Activated naive CD4-positive, alpha-beta T cell treated with anti-CD3 and anti-CD28 coated beads, Interleukin-2, amount 50 U/mL, for 72 hours (primary cell): Measurements from ENCODE around the gene GUCY1A1. TPM values are rescaled to one million over a fixed set of nuclear protein-coding genes. Genes with fewer than 3 reads are reported as not detected.

Source experiments
- ATAC-seq, 2 donors: fragments of 150-1000 bp; cut with Tn5 transposase; 2 replicates each; pipeline ENCODE4 v1.10.0; 2021; ENCODE audit warnings: mild to moderate bottlenecking in 2 of 2, moderate library complexity in 2 of 2
- DNase-seq, 2 donors: peaks; one replicate each; pipeline ENCODE4 v3.0.0; 2021 to 2022; ENCODE audit warnings: low spot score in 2 of 2
- H3K27ac Mint-ChIP-seq, 2 donors: one replicate each; pipeline ENCODE4 v1.8.0; 2022; ENCODE audit warnings: mild to moderate bottlenecking in 2 of 2, mixed read lengths in 2 of 2
- H3K36me3 Mint-ChIP-seq, 2 donors: one replicate each; pipeline ENCODE4 v1.8.0; 2022; ENCODE audit warnings: mixed read lengths in 2 of 2
- H3K9me3 Mint-ChIP-seq, 2 donors: one replicate each; pipeline ENCODE4 v1.8.0; 2022; ENCODE audit warnings: mixed read lengths in 2 of 2
- total RNA-seq, 2 donors: library from RNA; stranded (reverse); gene quantifications; one replicate each; pipeline ENCODE4 v1.2.3, GENCODE V29; 2022

GUCY1A1 gene
- total RNA-seq, 2 donors from 2014 or later: not detected

DNA sequence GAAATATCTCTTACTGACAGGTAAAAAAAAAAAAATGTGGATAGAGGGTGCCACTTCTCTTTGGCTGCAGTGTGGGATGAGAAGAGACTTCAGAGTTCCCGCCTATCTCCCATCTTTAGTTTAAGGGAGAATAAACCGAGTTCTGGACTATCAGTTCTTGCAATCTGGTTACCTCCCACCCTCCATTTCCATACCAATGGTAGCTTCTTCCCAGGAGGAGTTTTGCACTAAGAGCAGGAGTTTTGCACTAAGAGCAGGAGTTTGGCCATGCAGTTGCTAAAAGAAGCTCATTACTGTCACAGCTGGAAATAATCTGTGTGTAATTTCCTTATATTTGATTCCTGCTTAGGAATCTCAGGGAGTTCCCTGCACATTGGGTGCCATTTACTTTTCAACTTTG, 81.4 kb downstream of the GUCY1A1 start:
- Mint-ChIP-seq H3K9me3 (no peaks in the 10 kb centered on the region), H3K36me3 (no peaks in the 10 kb centered on the region), H3K27ac (no peak overlapping the region)
- ATAC-seq: no peak
- no peak for DNase-seq

DNA sequence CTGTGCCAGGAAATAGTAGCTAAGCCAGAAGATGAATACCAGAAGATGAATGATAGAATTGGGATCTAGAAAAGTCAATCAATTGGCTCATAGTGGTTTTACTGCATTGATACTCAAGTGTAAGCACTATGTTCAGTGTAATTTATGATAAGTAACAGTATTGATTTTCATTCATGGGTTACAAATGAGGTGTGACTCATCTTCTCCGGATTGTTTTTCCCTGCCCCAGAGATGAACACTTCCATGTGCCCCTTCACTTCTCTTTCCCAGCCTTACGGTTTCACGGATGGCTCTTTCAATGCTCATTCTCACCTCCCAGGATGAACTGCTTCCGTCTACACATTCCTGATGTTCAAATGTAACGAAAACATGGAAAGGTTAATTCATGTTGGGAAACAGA, 82.4 kb downstream of the GUCY1A1 start:
- no peak for DNase-seq
- no peak for ATAC-seq
- H3K9me3 Mint-ChIP-seq: no peaks in the 10 kb centered on the region
- H3K36me3 Mint-ChIP-seq: no peaks in the 10 kb centered on the region
- H3K27ac Mint-ChIP-seq: no peak overlapping the region

DNA sequence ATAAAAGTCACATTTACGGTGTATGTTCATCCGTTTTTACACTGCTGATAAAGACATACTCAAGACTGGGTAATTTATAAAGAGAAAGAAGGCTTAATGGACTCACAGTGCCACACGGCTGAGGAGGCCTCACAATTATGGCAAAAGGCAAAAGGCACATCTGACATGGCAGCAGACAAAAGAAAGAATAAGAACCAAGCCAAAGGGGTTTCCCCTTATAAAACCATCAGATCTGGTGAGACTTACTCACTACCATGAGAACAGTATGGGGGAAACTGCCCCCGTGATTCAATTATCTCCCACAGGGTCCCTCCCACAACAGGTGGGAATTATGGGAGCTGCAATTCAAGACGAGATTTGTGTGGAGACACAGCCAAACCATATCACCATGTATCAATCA, 84.9 kb downstream of the GUCY1A1 start:
- H3K36me3 Mint-ChIP-seq: no peaks in the 10 kb centered on the region
- no peaks in the 10 kb centered on the region for H3K9me3 Mint-ChIP-seq
- ATAC-seq (no peak), DNase-seq (no peak)
- no peak overlapping the region for H3K27ac Mint-ChIP-seq

DNA sequence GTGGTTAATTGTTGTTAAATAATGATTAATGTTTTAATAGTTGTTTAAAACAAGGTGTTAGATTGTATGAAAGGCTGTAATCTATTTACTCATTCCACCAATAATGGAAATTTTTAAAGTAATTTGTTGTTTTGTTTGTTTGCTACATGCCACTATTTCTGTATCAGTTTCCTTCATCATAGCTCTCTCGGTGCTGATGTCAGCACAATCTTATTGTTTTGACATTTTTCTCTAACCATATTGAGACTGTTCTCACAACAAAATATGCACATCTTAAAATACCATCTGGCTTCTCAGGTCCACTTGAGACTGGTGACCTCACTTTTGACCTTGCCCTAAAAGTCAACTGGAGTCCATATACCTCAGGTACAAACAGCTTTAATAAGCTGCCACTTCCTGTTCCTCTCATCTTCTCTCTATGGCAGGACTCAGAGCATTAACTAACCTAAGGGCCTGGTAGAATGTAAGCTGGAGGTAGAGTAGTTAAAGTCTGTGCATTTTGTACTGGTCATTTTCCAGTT, 91.2 kb downstream of the GUCY1A1 start:
- H3K27ac Mint-ChIP-seq: no peak overlapping the region
- peaks cover 9 to 14% of the 10 kb centered on the region in 2 donors for H3K36me3 Mint-ChIP-seq
- peaks cover 4 to 5% of the 10 kb centered on the region in 2 donors for H3K9me3 Mint-ChIP-seq
- no peak for DNase-seq
- no peak for ATAC-seq

DNA sequence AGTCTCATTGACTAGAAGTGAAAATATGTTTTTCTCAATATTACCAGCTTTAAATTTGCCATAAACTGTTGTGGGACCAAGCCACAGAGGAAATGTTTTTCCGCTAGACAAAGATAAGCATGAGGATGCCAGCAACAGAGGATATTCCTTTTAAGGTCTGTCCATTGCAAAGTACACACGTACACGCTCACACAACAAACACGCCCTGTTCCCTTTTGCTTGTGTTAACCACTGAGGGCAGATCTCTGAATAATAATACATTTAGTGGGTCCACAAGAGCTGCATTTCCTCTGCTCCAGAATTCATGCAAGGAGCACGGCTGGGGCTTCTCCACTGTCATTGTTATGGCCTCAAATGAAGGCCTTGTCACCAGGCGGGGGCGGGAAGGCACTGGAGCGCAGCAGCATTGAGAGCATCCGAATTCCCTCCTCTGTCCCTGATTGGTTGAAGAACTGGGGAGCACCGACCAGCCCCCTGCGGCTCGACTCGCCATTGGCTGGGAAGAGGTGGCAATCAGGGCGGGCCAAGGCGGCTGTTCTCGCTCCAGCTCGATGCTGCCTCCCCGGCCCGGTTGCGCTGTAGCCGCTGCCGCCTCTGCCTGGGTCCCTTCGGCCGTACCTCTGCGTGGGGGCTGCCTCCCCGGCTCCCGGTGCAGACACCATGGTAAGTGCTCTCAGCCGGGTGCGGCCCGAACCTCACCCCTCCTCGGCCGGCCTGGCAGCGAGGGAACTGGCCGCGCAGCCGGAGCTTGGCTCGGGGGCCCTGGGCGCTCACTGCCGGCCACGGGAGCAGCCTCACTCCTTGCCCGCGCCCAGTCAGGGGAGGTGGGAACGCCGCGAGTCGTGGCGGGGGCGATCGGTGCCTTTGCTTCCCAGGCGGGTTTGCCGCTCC, 92.1 kb downstream of the GUCY1A1 start, which contains the start of gene GUCY1B1:
GUCY1B1 (plus strand) TSS at position 541 of the 891 bp plus-strand sequence; CDS start at position 661, 120 bp downstream.
- peak; percentile 59 for DNase-seq
- H3K27ac Mint-ChIP-seq: no peak within 1 kb of the TSS

DNA sequence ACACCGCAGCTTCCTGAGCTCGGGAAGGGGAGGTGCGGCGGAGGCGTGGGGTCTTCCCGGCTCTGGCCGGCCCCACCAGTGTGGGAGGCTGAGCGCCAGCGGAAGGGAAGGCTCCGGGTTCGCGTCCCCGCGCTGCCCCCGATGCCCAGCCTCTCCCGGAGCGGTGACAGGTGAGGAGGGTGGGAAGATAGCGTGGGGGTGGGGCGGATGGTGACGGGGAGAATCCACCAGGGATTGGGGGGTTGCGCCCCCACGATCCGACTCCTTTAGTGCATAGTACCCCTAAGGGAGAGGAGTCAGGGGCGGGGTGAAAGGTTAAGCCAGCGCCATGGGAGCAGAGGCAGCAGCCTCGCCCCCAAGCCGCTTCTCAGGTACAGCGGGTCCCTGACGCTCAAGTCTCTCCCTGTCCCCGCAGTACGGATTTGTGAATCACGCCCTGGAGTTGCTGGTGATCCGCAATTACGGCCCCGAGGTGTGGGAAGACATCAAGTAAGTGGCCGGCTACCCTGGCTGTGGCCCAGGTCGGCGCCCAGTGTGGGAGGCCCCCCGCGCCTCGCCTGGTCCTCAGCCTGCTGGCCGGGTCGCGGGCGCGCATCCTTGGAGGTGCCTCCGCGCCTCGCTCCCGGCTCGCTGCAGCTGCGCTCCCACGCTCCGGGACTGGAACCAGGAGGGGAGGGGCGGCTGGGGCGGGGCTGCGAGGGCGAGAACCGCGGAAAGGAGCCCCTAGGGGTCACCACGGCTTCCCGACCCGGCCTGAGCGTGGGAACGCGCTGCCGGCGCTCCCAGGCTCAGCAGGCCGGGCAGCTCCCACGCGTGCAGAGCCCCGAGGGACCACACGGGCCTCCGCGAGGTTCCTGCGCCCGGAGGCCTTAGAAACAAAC, 93.0 kb downstream of the GUCY1A1 start:
- DNase-seq: peak in 1 of 2 donors; percentile 3
- ATAC-seq: peak; percentile 19 to 29
- no peak overlapping the region for H3K27ac Mint-ChIP-seq

More for the DNA sequence above, 92.1 kb downstream of the GUCY1A1 start, which contains the start of gene GUCY1B1:
- ATAC-seq: peak; percentile 95 to 97
- H3K9me3 Mint-ChIP-seq: peaks cover 4 to 5% of the 10 kb centered on the region in 2 donors
- peaks cover 9 to 14% of the 10 kb centered on the region in 2 donors for H3K36me3 Mint-ChIP-seq

DNA sequence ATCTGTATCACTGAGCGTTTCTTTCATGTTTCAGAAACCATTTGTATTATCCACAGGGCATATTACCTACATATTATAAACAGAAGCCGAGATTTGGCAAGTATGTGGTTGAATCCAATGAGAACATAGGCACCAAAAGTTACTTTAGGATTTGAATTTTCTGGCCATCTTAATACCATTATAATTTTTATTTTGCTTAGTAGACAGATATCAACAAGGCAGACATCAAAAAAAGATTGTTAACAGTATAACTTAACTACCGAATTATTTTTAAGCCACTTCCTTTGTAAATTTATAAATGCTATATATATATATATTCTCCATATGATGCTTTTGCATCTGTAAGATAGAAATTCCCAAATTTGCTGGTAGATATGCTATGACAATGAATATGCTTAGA, 94.4 kb downstream of the GUCY1A1 start:
- DNase-seq (no peak), ATAC-seq (no peak)
- Mint-ChIP-seq H3K36me3 (peaks cover 9 to 14% of the 10 kb centered on the region in 2 donors), H3K9me3 (peaks cover 4 to 5% of the 10 kb centered on the region in 2 donors), H3K27ac (no peak overlapping the region)

More for the DNA sequence above, 93.0 kb downstream of the GUCY1A1 start:
- peaks cover 9 to 14% of the 10 kb centered on the region in 2 donors for H3K36me3 Mint-ChIP-seq
- H3K9me3 Mint-ChIP-seq: peaks cover 4 to 5% of the 10 kb centered on the region in 2 donors

DNA sequence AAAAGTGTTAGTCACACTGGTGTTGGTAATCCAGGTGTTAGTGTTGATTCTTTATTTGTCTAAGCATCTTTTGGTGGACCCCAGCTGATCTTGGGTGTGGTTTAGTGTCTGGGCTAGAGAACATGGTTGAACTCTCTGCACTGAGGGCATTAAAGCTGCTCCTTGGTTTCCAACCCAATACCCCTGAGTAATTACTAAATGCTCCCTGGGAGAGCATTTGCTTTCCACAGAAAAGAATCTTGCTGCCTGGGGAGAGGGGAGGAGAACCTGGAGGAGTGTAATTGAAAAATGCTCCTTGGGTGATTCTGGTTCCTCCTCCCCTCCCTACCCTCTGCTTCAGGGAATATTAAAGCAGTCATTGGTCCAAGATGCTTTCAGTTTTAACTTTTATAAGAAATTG, 95.3 kb downstream of the GUCY1A1 start:
- DNase-seq: no peak
- Mint-ChIP-seq H3K36me3 (peaks cover 9 to 14% of the 10 kb centered on the region in 2 donors), H3K9me3 (peaks cover 4 to 5% of the 10 kb centered on the region in 2 donors), H3K27ac (no peak overlapping the region)
- no peak for ATAC-seq

DNA sequence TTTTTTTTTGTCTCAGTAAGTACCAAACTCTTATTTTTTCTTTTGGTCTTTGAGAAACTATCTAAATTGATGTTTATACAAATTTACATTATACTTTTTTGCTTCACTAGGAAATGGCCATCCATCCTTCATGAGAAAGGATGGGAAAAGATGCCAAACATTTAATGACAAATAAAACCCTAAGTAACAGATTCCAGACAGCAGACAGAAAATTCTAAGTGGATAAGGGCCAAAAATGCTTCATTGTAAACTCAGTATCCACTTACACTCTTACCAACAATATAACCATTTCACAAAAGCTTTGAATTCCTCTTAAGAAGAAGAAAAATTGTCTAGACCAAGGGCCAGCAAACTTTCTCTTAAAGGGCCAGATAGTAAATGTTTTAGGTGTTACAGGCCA, 95.7 kb downstream of the GUCY1A1 start:
- DNase-seq: no peak
- Mint-ChIP-seq H3K27ac (no peak overlapping the region), H3K9me3 (peaks cover 4 to 5% of the 10 kb centered on the region in 2 donors), H3K36me3 (peaks cover 9 to 14% of the 10 kb centered on the region in 2 donors)
- no peak for ATAC-seq

DNA sequence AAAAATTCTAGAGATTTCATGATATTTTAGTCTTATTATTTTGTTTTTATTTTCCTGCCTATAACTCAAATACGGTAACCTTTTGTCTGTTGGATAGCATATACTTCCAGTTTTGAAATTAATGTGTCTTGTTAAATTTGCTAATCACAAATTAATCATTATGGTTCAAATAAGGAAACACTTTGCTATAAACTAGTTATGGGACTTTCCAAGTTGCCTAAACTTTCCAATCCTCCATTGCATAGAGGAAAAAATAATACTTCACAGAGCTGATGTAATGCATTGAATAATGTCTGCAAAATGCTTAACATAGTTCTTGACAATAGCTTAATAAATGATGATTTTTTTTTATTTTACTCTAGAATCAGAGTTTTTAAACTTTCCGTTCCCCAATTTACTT, 96.9 kb downstream of the GUCY1A1 start:
- H3K27ac Mint-ChIP-seq: no peak overlapping the region
- ATAC-seq (no peak), DNase-seq (no peak)
- H3K36me3 Mint-ChIP-seq: peaks cover 3 to 8% of the 10 kb centered on the region in 2 donors
- peaks cover 0 to 2% of the 10 kb centered on the region in 2 donors for H3K9me3 Mint-ChIP-seq

DNA sequence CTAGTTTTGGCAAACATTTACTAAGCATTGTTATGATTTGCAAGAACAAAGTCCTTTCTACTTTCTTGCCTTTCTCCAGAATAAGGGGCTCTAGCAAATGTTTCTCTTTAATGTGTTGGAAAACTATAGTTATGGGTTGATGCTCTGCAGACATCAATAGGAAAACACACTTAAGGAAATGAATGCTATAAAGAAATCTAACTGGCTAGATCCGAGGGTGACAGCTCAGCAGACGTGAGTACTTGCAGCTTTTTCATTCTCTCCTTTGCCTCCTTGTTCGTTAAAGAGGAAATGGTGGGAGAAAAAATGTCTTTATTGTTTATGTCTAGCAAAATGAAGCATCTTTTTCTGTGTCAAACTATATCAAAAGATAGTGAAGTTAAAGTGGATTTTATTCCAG, 98.5 kb downstream of the GUCY1A1 start:
- Mint-ChIP-seq H3K27ac (no peak overlapping the region), H3K36me3 (peaks cover 0 to 5% of the 10 kb centered on the region in 2 donors)
- no peak for ATAC-seq

DNA sequence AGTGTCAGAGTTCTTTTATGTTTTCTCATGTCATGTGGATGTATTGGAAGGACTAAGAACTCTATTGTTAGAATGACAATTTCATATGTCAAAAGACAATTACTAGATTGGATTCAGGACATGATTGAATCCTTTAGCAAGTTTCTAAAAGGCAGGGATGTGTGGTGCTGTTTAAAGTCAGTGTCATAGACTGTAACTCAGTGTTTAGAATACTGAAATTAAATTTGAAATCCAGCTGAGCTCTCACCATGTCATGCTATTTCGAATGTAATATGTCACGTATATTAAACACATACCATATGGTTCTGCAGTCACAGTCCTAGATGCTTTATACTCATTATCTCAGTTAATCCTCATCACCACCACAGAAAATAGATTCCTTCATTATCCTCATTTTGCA, 100.0 kb downstream of the GUCY1A1 start:
- Mint-ChIP-seq H3K27ac (no peak overlapping the region), H3K36me3 (no peaks in the 10 kb centered on the region), H3K9me3 (no peaks in the 10 kb centered on the region)
- DNase-seq (no peak), ATAC-seq (no peak)

More for the DNA sequence above, 98.5 kb downstream of the GUCY1A1 start:
- no peaks in the 10 kb centered on the region for H3K9me3 Mint-ChIP-seq
- DNase-seq: no peak

DNA sequence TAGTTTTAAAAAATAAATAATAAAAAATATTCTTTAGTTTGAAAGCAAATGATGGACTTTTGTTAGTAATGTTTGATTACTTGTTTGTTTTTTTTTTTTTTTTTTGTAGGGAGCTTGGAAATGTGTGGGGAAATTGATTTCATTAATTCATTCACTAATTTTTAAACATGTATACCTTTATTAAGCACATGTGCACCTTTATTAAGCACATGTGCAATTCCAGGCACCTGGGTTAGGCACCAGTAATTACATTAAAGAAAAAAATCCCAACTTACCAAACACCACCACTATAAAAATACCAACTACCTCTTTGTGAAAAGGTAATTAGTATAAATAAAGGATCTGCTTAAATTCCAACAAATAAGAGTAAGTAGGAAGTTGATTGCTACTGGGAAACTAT, 101.7 kb downstream of the GUCY1A1 start:
- no peak overlapping the region for H3K27ac Mint-ChIP-seq
- no peaks in the 10 kb centered on the region for H3K9me3 Mint-ChIP-seq
- no peaks in the 10 kb centered on the region for H3K36me3 Mint-ChIP-seq
- DNase-seq (no peak), ATAC-seq (no peak)

DNA sequence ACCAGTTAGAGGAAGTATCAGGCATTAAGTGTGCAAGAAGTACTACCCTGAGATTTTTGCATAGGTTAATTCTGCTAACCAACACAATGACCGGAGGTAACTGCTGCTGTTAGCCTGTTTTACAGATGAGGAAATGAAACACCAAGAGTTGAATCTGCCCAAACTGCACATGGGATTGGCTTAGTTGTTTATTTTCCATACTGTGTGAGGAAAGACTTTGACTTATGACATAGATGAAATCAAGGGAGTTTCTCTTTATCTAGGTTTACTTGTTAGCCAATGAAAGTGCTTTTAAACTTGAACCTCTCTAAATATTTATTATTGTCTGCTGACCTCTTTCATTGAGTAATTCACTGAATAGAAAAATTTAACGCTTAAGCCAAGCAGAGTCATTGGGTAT, 102.4 kb downstream of the GUCY1A1 start:
- Mint-ChIP-seq H3K9me3 (no peaks in the 10 kb centered on the region), H3K27ac (no peak overlapping the region), H3K36me3 (no peaks in the 10 kb centered on the region)
- ATAC-seq (no peak), DNase-seq (no peak)

DNA sequence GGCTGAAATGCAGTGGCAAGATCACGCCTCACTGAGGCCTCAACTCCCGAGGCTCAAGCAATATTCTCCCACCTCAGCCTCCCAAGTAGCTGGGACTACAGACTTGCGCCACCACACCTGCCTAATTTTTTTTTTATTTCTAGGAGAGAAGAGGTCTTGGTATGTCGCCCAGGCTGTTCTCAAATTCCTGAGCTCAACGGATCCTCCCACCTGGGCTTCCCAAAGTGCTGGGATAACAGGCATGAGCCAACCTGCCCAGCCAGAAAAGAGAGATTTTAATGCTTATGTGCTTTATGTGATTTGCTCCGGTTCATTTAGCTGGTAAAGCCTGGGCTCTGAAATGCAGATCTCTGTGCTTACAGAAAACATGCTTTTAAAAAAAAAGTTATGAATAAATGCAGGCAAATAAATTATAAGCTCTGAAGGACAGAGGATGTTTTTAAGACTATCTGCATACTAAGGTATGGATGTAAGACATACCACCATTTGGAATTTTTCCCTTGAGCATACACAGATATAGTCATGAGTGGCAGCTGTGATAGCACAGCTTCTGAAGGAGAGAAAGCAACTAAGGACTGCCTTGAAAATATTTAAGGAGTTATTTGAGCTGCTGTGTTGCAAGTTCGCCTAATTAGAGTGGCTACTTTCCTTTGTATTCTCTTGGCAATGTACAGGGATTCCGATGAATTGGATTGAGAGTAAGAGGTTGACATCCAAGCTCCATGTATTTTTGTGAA, 106.0 kb downstream of the GUCY1A1 start:
- ATAC-seq: no peak

DNA sequence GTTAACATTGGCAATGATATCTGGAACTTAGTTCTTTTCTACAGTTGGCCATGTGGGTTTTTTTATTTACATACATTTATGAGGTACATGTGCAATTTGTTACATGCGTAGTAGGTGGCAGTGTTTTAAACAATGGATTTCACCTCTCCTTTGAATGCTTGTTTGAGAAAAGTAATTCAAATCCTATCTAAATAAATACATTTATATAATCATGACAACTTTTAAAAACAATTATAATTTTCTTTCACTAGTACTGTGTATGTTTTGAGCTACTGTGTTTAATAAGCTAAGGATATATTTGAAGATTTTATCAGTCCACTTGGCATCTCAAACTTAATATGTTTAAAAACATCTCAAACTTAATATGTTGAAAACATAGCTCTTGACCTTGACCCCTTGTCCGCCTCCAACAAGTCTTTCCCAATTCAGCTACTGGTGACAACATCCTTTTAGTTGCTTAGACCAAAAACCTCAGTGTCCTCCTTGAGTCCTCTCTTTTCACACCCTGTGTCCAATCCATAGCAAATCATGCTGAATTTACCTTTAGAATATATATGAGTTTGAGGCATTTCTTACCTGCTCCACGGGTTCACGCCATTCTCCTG, 106.7 kb downstream of the GUCY1A1 start:
- Mint-ChIP-seq H3K27ac (no peak overlapping the region), H3K36me3 (no peaks in the 10 kb centered on the region), H3K9me3 (no peaks in the 10 kb centered on the region)
- ATAC-seq (no peak), DNase-seq (no peak)

More for the DNA sequence above, 106.0 kb downstream of the GUCY1A1 start:
- no peak overlapping the region for H3K27ac Mint-ChIP-seq
- no peaks in the 10 kb centered on the region for H3K9me3 Mint-ChIP-seq
- no peaks in the 10 kb centered on the region for H3K36me3 Mint-ChIP-seq
- DNase-seq: no peak
